IPS-18a (cell line): ENCODE results near the gene GDPD3.

Experiments
- H3K27ac ChIP-seq: one replicate; pipeline ENCODE4 v1.5.1; 2013; ENCODE audit warnings: low read length
- H3K27me3 ChIP-seq: one replicate; pipeline ENCODE4 v1.6.1; 2013; ENCODE audit warnings: mild to moderate bottlenecking, low read length; ENCODE audit not compliant: control insufficient read depth, insufficient read depth
- H3K36me3 ChIP-seq: one replicate; pipeline ENCODE4 v1.6.1; 2013; ENCODE audit warnings: low read depth, low read length; ENCODE audit not compliant: control insufficient read depth
- H3K4me1 ChIP-seq: one replicate; pipeline ENCODE4 v1.6.1; 2013; ENCODE audit warnings: low read depth, low read length; ENCODE audit not compliant: control insufficient read depth
- H3K4me3 ChIP-seq: one replicate; pipeline ENCODE4 v1.5.1; 2013; ENCODE audit warnings: low read length
- H3K9ac ChIP-seq: one replicate; pipeline ENCODE4 v1.6.1; 2013; ENCODE audit warnings: mild to moderate bottlenecking, low read length, moderate library complexity
- H3K9me3 ChIP-seq: one replicate; pipeline ENCODE4 v1.6.1; 2013; ENCODE audit warnings: low read depth, low read length; ENCODE audit not compliant: control insufficient read depth

Gene GDPD3

DNA sequence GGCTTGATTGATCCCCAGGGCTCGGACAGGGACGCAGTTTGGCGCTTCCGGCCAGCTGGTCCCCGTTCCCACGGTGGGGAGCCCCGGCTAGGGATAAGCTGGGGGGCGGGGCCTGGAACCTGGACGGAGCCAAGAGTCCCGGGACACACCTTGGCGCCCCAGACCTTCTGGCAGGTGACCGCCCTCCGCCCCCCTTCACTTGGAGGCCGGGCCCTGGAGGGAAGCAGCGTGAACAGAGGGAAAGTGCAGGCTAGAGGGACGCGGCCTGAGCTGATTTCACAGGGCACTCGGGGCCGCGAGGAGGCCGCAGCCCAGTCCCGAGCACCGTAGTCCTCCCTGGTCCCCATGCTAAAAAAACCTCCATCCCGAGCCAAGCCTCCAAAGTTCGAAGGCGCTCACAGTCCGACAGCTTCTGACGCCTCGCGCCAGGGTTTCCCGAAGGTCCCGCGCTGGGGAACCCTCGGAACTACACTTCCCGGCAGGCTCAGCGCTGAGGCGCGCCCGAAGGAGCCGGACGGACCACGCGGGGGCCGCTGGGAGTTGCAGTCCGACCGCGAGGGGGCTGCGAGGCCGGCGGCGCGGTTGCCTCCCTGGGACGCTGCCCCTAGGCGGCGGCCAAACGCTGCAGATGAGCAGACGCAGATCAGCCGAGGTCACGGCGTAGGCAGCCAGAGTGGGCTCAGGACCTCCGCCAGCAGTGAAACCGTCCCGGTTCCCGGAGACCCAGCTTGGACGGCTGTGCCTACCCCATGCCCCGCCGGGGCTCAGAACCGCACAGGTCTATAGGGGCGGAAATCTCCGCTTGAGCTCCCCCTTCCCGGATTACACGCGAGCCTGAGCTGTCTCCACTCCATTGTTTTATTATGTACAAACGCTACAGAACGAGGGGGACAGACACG, 21.6 kb downstream of the GDPD3 start, which contains the start of gene TBX6:
Gene TBX6, minus strand, starts transcription at position 451 of the 899 bp plus-strand sequence. CDS start 731 bp downstream, outside the sequence.
- Histone ChIP-seq H3K36me3 (no peaks in the 10 kb centered on the region), H3K4me3 (peak within 1 kb of the TSS; percentile 85), H3K27ac (peak within 1 kb of the TSS; percentile 62), H3K9me3 (no peaks in the 10 kb centered on the region), H3K27me3 (no peaks in the 10 kb centered on the region), H3K9ac (peak within 1 kb of the TSS; percentile 86), H3K4me1 (peaks cover 5% of the 10 kb centered on the region)

DNA sequence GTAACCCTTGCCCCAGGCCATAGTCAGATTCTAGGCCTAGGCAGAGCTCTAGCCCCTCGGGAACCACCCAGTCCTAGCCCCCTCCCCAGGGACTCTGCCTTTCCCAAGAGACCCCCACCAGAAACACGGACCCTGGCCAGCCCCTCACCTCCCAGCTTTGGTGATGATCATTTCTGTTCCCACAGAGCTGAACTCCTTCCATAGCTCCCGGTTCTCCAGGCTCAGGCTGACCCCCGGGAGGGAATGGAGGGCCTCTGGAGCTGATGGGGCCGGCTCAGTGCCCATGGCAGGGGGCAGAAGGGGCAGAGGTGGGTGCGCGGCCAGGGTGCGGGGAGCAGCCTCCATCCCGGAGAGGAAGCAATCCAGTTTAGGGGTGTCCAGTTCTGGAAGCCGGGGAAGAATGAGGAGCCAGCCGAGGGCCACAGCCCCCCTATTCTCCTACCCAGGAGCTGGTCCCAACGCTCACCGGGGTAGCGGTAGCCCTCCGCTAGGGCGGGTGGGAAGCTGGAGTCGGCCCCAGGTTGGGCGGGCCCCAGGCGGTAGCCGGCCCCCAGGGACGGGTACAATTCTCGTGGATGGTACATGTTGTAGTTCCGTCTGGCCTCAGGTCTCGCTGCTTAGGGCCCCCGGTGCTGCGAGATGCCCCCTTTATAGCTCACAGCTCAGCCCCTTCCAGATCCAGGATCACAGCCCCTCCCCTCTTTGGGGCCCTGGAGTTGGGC, 22.6 kb downstream of the GDPD3 start:
- Histone ChIP-seq H3K36me3 (no peaks in the 10 kb centered on the region), H3K9ac (no peak overlapping the region), H3K9me3 (no peaks in the 10 kb centered on the region), H3K27me3 (no peaks in the 10 kb centered on the region), H3K27ac (no peak overlapping the region), H3K4me1 (peaks cover 5% of the 10 kb centered on the region), H3K4me3 (peak overlapping the region; percentile 85)

DNA sequence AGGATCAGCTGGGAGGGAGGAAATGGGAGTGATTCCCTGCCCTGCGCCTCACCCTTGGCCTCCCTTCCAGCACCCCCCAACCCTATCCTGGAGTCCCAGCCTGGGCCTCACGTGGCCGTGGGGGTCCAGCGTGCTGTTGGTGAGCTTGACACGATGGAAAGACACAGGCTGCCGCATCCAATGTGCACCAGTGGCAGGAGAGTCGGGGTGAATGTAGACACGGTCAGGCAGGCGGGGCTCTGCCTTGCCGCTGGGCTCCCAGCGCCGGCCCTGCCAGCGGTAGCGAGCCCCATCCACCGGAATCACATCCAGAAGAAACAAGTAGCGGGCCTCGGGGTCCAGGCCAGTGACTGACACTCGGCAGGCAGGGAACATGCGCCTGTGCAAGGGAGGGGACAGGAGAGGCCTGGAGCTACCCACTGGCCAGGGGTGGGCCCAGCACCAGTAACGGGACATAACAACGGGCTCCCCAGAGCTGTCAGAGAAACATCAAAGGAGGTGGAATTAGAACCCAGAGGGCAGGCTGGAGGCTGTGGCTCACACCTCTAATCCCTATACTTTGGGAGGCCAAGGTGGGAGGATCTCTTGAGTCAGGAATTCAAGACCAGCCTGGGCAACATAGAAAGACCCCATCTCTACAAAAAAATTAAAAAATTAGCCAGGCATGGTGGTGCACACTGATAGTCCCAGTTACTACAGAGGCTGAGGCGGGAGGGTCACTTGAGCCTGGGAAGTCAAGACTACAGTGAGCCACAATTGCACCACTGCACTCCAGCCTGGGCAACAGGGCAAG, 24.3 kb downstream of the GDPD3 start:
- Histone ChIP-seq H3K9ac (no peak overlapping the region), H3K27ac (no peak overlapping the region), H3K4me1 (no peaks in the 10 kb centered on the region), H3K9me3 (no peaks in the 10 kb centered on the region), H3K4me3 (no peak overlapping the region), H3K36me3 (peaks cover 13% of the 10 kb centered on the region), H3K27me3 (no peaks in the 10 kb centered on the region)

GRCh38 chr16:30088237-30088831, 25.0 kb downstream of the GDPD3 start:
- Histone ChIP-seq H3K4me1 (no peaks in the 10 kb centered on the region), H3K9ac (no peak overlapping the region), H3K27me3 (no peaks in the 10 kb centered on the region)

DNA sequence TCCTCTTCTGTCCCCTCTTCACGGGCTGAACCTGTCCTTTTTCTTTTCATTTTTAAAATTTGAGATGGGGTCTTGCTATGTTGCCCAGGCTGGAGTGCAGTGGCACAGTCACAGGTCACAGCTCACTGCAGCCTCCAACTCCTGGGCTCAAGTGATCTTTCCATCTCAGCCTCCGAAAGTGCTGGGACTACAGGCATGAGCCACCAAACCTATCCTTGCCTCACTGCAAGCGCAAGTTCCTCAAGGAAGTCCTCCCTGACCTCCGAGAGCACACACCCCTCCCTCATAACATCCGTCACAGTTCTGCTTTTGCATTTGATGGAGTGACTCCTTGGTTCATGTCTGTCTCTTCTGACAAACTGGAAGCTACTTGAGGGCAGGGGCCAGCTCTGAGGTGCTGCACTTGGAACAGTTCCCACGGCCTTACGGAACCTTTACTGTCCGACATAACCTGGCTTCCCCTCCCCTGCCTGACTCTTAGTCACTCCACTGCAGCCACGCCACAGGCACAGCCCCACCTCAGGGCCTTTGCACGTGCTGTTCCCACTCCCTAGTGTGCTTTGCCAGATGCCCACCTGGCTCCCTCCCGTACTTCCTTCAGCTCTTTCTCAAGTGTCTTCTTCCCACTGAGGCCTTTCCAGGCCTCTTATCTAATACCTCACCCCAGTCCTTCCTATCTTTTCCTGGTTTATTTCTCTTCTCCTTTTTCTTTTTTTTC, 26.0 kb downstream of the GDPD3 start:
- no peak overlapping the region for H3K9ac ChIP-seq
- H3K36me3 ChIP-seq: peaks cover 26% of the 10 kb centered on the region
- no peaks in the 10 kb centered on the region for H3K27me3 ChIP-seq
- no peak overlapping the region for H3K27ac ChIP-seq
- no peaks in the 10 kb centered on the region for H3K9me3 ChIP-seq
- H3K4me1 ChIP-seq: no peaks in the 10 kb centered on the region
- H3K4me3 ChIP-seq: no peak overlapping the region

More at GRCh38 chr16:30088237-30088831, 25.0 kb downstream of the GDPD3 start:
- Histone ChIP-seq H3K27ac (no peak overlapping the region), H3K36me3 (peaks cover 20% of the 10 kb centered on the region), H3K4me3 (no peak overlapping the region), H3K9me3 (no peaks in the 10 kb centered on the region)

- H3K9me3 ChIP-seq: no peaks in the 10 kb centered on the region
- H3K27me3 ChIP-seq: no peaks in the 10 kb centered on the region
- peaks cover 31% of the 10 kb centered on the region for H3K36me3 ChIP-seq
- H3K4me3 ChIP-seq: no peak overlapping the region
- H3K9ac ChIP-seq: no peak overlapping the region
- H3K4me1 ChIP-seq: no peaks in the 10 kb centered on the region
- no peak overlapping the region for H3K27ac ChIP-seq
Measured at GRCh38 chr16:30086291-30087140, 26.8 kb downstream of the GDPD3 start.

DNA sequence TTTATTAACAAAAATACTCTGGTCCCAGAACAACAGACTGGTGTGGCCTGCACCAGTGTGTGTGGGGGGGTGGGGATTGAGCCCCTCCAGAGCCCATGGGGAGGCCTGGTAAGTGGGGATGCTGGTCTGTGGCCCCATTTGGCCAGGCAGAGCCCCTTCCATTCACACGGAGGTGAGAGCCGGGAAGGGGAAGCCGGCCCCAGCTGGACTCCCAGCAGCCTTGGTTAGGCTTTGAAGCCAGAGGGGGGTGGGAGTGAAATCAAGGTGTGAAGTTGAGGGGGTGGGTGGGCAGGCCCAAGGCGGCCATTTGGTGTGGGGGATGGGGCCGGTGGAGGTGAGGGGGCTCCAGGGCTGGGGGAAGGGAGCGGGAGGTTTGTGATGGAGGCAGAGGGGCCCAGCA, 27.5 kb downstream of the GDPD3 start:
- no peak overlapping the region for H3K27ac ChIP-seq
- peaks cover 36% of the 10 kb centered on the region for H3K36me3 ChIP-seq
- no peaks in the 10 kb centered on the region for H3K9me3 ChIP-seq
- no peaks in the 10 kb centered on the region for H3K27me3 ChIP-seq
- no peak overlapping the region for H3K4me3 ChIP-seq
- H3K4me1 ChIP-seq: no peaks in the 10 kb centered on the region
- H3K9ac ChIP-seq: no peak overlapping the region

DNA sequence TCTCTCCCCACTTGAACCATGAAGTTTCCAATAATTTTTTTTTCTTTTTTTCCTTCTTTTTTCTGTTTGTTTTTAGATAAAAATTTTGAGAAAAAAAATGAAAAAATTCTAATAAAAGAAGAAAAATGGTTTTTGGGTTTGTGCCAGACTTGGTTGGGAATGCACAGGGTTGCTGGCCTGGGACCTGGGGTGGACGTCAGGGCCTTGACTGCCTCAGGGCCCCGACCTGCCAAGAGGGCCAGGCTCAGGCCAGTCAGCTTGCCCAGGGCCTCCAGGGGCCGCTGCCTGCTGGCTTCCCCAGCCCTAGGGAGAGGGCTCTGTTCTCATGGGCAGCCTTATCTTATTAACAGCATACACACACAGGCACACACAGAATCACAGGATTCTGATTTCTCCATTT, 28.1 kb downstream of the GDPD3 start:
- Histone ChIP-seq H3K9ac (no peak overlapping the region), H3K36me3 (peaks cover 36% of the 10 kb centered on the region)

GRCh38 chr16:30084816-30085159, 28.5 kb downstream of the GDPD3 start:
- Histone ChIP-seq H3K4me3 (no peak overlapping the region), H3K36me3 (peaks cover 41% of the 10 kb centered on the region), H3K4me1 (no peaks in the 10 kb centered on the region), H3K9me3 (no peaks in the 10 kb centered on the region), H3K9ac (no peak overlapping the region), H3K27ac (no peak overlapping the region), H3K27me3 (no peaks in the 10 kb centered on the region)

More for the DNA sequence above, 28.1 kb downstream of the GDPD3 start:
- no peak overlapping the region for H3K27ac ChIP-seq
- no peak overlapping the region for H3K4me3 ChIP-seq
- H3K9me3 ChIP-seq: no peaks in the 10 kb centered on the region
- H3K4me1 ChIP-seq: no peaks in the 10 kb centered on the region
- H3K27me3 ChIP-seq: no peaks in the 10 kb centered on the region
